NOMO-1 treated with dmso at 0.1 percent for 144 hours (cell line): Measurements from ENCODE around the gene TEAD1.

Source experiments
- DNase-seq: peaks from one replicate; lab custom pipeline; 2025; ENCODE audit not compliant: unreplicated experiment; lab: John Stamatoyannopoulos, UW

The TEAD1 gene

DNA sequence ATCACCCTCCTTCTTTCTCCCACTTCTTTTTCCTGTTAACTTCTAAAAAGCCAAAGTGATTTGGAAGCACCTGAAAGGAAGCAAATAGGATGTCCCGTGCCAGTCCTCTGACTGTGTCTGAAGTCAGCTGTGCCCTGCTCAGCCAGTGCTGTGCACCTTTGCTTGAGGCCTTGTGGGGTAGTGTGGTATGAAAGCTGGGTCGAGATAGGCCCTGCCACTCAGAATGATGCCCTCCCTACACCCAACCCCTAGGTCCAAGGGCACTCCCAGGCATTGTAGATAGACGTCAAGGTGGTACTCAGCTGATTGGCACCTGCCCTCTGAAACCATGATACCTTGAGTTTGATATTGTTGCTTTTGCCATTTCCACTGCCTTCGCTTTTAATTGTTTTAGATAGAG is 251.3 kb downstream of the TEAD1 start:
- DNase-seq: no peak

DNA sequence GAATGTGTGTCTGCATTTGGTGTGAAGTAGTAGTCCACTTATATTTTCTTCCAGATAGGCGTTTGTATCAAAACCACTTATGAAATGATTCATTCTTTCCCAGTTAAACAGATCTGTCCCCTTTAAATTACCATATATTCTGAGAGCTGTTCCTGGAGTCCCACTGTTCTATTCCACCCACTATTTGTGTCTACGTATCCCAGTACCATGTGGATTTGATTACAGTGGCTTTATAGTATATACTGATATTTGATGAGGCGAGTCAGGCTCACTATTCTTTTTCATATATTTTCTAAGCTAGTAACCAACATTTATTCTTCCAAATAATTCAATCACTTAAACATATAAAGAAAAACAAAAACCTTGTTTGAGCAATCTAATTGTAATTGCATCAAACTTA is 253.0 kb downstream of the TEAD1 start:
- DNase-seq: no peak

DNA sequence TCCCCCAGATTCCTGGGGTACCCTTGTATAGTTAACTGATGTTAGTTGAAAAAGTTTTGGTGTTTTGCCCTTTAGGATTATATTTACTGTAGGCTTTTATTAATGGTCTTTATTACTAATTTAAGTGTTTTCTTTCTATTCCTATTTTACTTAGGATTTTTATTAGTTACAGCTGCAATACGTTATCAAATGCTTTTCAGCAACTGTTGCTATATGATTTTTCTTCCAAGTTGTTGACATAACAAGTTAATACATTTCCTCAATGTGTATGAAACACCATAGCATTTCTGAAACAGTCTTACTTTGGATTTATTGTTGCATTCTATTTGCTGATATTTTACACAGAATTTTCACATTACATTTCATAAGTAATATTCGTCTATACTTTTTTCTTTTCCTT is 253.7 kb downstream of the TEAD1 start:
- no peak for DNase-seq

DNA sequence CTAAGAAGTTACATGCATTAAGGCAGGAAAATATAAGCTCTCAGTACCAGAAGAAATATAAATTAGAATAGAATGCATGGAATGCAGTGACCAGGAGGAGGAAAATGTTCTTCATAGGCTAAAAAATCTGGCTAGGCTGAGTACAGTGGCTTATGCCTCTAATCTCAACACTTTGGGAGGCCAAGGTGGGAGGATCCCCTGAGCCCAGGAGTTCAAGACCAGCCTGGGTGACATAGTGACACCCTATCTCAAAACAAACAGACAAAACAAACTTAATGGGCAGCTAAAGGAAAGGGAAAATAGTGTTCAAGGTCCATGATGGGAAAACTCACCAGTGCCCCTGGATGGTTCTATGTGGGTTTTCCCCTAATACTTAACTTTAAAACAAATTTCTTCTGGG is 256.6 kb downstream of the TEAD1 start:
- DNase-seq: no peak

DNA sequence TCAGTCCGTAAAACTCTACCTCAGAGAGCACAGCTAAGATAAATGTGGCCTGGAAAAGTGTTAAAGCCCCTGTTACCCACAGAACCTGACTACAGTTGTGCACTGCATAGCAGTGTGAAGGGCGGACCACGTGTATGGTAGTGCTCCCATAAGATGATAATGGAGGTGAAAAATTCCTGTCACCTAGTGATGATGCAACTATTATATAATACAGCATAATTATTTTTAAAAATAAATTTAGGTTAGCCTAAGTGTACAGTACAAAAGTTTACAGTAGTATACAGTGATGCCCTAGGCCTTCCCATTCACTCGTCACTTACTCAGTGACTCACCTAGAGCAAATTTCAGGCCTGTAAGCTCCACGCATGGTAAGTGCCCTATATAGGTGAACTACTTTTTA is 258.3 kb downstream of the TEAD1 start:
- DNase-seq: no peak

DNA sequence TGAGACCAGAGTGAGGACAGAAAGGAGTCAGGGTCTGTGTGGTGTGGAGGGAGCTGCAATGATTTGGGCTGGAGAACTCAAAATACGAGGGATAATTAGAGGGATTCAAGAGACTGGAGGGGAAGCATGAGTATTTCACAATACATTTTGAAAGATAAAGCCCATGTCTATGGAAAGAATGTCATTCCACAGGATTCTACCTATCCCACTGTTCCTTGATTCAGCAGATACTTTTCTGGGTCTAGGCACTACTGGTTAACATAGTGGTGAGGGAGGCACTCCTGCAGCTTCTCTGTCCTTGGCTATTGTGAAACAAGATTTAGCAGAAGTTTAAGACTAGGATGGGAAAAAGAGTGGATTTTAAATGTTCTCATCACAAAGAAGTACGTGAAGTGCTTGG is 262.0 kb downstream of the TEAD1 start:
- no peak for DNase-seq

DNA sequence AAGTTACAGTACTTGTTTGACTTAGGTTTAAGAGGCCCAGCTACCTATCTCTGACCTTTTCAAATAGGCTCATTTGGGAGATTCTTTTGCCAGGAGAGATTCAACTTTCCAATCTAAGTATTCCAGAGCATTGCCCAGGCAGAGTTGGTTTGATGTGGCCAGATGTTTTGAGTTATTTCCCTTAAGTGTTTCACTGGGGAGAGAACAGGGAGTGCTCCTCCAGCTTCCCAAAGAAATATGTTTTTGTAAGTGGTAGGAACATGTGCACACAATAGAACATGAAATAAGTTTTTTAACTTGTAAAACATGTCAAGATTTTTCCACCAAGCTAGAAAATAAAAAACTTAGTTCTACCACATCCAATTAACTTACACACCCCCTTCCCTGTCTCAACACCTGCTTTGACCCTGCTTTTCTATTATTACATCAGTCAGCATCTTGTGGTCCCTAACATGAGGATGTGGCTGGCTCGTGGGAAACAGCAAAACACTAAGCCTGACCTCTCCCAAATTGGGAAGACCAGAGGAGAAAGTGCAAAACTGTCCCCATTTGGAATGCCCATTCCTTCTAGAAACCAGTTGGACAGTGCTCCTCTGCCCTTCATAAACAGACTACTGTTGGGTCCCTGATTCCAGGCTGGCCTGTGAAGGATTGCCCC is 264.5 kb downstream of the TEAD1 start:
- DNase-seq: no peak

DNA sequence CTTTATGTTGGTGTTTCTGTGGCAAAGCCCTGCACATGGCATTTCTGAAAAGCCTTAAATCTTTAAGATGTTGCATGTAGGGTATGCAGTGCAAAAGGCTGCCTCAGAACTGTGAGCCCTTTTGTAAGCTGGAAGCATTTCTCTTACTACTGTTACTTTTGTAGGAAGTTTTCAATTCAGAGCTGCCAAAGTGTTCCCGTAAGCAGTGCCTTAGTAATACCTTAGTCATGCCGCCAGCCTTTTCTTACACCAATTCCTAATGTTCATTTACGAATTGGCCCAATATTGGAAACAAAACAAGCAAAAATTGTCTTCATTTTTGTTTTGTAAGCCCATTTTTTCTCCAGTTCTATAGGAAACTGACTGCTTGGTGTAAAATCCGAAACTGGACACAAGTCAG is 267.4 kb downstream of the TEAD1 start:
- DNase-seq: no peak

DNA sequence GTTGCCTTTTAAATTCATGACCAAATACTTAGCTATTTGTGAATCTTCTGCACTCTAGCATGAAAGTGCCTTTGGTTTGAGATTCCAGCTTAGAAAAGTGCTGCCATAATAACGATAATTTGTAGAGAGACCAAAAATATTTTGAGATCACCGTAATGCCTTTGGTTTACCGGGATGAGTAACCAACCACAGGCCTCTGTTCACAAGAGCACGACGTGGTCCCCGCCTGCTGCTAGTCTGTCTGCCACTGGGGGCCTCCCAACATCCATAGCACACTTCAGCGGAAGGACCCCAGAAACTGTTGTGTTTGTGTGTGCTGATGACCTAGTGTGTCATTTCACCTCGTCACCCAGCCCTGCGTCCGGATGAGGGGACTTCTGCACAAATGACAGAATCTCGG is 267.9 kb downstream of the TEAD1 start:
- DNase-seq: no peak

DNA sequence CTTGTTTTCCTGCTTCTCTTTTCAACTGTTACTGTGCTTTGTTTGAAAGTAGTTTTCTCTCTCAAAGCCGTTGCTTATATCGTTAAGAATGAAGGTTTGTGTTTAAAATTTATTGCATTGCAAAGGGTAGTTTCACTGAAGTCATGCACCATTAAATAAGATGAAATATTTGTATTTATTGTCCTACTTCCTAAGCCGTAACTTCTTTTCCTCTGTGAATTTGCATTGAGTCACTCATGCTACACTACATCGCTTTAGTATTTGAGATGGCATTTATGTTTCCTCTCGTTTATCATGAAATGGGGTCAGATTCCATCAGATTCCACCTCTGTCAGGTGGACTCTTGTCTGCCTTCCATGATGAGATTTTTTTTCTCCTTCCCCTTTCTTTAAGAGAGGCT is 269.1 kb downstream of the TEAD1 start:
- DNase-seq: no peak

DNA sequence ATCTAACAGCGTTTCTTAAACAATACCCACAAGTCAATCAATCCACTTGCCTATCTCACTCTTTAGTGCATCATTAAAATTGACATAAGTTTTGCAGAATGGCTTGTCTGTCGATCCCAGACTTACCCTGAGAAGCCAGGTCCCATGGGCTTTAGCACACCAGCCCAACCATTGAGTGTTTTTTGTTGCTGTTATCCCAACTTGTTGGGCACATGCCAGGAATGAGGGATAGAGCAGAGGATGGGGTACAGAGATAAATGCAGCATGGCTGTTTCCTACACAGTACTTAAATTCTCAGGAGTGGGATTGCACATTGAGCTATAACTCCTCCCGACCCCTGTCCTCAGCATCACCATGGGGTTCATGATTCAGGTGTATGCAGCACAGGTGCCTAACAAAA is 270.7 kb downstream of the TEAD1 start:
- DNase-seq: no peak

DNA sequence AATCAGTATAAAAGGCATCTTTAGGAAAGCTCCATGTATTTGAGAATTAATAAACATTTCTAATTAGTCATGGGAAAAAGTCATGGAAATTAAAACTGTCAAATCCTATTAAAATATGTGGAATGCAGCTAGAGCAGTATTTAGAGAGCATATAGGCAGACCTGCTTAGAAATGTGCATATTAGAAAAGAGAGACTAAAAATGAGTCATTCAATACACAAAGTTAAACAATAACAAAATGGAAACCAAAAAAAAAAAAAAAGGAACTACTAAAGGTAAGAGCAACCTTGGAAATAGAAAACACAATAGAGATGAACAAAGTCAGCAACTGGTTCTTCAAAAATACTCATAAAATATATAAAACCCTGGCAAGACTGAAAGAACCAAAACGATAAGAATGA is 275.2 kb downstream of the TEAD1 start:
- DNase-seq: no peak

DNA sequence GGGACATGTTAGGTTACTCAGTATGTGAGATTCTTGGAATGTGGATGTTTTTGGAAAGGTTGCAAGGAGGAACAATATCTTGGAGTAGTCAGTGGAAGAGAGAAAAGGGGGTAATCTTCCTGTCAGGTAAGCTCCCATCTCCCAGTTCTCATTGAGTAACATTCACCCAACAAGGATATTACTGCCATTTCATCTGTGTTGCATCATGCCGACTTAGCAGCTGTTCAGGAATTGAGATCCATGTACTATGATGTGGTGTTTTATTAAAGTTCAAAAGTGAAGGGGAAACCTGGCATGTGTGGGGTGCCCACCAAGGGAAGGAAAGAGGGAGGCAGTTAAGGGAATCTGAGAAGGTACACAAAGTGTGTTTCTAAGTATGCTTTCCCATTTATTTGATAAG is 276.4 kb downstream of the TEAD1 start:
- DNase-seq: no peak

DNA sequence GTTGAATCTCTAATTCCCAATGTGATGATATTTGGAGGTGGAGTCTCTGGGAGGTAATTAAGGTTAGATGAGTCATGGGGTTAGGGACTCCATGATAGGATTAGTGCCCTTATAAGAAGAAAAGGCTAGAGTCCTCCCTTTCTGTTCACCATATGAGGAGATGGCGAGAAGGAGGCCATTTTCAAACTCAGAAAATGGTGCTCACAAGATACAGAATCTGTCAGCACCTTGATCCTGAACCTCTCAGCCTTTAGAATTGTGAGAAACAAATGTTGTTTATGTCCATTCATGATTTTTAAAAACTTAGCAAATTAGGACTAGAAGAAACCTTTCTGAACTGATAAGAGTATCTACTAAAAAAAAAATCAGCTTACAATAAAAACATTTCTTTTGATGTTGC is 277.2 kb downstream of the TEAD1 start:
- DNase-seq: no peak

DNA sequence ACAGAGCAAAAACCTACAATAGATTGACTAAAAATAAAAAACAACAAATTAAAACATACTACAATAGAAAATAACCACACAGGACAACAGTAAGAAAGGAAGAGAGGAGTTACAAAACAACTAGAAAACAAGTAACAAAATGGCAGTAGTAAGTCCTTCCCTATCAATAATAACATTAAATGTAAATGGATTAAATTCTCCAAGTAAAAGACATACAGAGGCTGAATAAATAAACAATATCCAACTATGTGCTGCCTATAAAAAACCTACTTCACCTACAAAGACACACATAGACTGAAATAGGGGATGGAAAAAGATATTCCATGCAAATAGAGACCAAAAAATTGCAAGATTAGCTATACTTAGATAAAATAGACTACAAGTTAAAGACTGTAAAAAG is 277.9 kb downstream of the TEAD1 start:
- no peak for DNase-seq

DNA sequence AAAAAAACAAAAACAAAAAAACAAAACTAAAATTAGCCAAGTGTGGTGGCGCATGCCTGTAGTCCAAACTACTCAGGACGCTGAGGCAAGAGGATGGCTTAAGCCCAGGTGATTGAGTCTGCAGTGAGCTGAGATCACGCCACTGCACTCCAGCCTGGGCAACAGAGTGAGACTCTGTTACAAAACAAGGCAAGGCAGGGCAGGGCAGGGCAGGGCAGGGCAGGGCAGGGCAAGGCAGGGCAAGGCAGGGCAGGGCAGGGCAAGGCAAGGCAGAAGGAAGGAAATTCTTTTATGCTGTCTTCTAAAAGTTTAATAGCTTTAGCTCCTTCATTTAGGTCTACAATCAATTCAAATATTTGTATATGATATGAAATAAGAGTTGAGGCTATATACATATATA is 284.8 kb downstream of the TEAD1 start:
- DNase-seq: no peak

DNA sequence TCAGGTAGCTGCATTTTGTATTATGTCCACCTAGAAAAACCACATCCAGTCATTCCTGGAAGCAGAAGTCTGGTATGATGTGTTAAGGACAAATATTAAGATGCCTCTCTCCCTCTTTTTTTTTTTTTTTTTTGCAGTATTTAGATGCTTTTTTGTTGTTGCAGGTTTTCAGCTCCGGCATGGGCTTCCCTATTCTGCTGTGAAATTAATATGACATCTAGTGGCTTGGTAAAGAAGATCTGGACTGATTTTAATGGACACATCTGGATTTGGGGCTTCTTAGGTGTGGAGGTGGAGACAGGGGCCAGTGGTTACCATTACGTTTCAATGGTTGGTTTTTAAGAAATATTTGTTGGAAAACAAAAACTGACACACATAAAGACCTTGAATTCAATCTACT is 287.4 kb downstream of the TEAD1 start:
- no peak for DNase-seq

DNA sequence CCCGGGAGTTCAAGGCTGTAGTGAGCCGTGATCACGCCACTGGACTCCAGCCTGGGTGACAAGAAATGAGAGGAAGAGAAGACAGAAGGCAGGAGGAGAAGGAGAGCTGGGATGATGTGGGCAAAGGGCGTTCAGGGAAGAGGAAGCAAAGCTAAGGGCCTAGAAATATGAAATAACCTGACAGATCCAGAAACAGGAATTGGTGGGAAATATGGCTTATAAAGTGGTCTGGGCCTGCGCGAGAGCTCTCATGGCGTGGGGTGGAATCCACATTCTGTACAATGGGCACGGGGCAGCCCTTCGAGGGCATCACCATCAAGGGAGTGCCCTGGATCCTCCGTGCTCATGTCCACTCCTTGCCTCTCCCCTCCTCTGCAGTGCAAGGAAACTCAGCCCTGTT is 288.1 kb downstream of the TEAD1 start:
- DNase-seq: no peak

DNA sequence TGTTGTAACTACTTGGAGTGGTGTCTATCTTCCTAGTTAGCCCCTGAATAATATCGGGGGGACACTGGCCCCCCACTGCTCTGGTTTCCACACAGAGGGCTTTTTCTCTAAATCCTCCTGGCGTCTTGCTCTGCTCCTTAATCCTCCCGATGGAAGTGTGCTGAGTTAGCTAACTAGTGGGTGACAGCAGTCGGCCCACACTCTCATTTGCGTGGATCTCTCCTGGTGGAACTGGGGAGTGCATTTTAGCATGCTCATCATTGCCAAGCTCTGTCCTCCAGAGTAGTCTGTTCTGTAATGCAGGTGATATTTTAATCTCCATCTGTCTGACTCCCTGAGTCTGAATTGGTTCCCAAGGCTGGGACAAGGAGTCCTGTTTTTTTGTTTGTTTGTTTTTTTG is 288.8 kb downstream of the TEAD1 start:
- no peak for DNase-seq

DNA sequence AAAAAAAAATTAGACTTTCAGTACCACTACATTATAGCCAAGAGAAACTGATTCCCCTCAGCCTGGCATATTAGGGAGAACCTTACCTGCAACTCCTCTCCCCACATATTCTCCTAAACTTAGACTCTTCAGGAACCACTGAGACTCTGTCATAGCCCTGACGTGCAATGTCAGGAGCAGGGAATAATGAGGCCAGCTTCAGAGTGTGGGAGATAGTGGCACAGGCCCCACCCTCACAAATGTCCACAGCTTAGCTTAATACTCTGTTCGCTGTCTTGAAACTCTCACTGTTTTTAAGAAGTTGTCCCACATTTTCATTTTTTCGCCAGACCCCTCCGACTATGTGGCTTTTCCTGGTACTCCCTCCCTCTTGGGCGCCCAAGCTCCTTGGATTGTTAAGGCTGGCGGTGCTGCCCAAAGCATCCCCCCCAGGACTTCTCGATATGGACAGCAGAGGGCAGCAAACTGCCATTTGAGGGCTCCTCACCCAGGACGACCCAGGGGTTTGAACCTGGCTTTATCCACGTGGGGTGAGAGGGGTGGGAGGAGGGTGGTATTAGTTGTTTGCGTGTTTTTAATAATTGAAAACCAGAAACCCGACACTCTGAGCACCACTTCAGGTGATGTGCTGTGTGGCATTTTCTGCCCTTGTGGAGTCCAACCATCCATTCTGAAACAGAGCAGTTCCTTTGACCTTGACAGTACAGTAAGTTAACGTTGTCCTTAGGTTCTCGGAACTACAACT is 289.7 kb downstream of the TEAD1 start:
- no peak for DNase-seq

DNA sequence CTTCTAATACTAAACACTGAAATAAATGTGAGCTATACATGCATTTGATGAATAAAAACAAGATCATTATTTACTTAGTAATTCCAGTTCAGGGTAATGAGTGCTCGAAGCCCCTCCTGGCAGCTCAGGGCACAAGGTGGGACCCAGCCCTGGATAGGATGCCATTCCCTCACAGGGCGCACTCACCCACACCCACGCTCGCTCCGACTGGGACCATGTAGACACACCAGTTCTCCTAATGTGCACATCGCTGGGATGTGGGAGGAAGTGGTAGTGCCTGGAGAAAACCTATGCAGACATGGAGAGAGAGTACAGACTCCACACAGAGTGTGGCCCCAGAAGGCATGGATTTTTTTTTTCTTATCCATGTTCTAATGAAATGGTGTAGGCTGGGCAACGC is 290.4 kb downstream of the TEAD1 start:
- no peak for DNase-seq

DNA sequence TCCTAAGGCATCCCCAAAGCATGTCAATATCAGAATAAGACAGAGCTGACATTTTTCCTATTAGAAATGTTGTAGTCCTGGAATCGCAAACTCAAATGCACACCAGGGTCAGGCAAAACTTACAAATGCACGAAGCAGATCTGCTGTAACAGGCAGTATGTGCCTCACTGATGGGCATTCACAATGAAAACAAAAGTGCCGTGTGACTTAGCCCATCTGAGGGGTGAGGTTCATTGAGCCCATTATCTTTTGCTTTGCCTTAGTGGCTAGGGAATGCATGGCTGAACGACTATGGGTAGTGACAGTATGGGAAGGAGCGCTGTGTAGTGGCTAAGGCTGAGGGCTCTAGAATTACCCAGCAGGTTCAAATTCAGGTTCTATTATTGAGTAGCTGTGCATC is 291.8 kb downstream of the TEAD1 start:
- no peak for DNase-seq

DNA sequence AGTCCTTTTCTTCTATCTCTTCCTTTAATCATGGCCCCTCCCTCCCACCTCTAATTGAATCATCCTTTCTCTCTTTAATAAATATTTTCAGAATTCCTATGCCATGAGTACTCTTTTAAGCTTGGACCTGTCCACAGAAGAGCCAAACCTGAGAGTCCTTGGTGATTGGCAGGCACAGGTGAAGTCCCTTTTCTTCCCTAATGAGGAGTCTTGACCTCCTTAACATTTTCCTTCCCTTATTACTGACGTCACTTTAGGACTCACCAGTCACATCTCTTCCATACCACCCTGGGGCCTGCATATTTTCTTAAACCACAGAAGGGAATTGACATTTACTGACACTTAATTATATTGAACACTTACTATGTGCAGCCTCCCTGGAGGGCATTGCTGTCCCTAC is 293.9 kb downstream of the TEAD1 start:
- DNase-seq: no peak
